ENCODE data around the gene DNAJC27.

DNAJC27 gene

GRCh38 chr2:24920809-24921441 is 50.8 kb downstream of the DNAJC27 start:
- FAIRE-seq (peak; percentile 57), DNase-seq (ENCODE audit: insufficient read length, low spot score) (no peak)
- TF ChIP-seq SPI1 (IDR thresholded peaks at IDR 0.05; ENCODE audit: low read depth, low read length) (no peak), POLR2AphosphoS5 (IDR thresholded peaks at IDR 0.05; ENCODE audit: low read depth, low read length) (no peak), PAX5 (IDR thresholded peaks at IDR 0.05; ENCODE audit: insufficient read depth, low read length, severe bottlenecking) (no peak), POU2F2 (IDR thresholded peaks at IDR 0.05; ENCODE audit: low read depth, low read length) (no peak), TAF1 (IDR thresholded peaks at IDR 0.05; ENCODE audit: low read depth, low read length) (no peak), POLR2A (IDR thresholded peaks at IDR 0.05; ENCODE audit: low read depth, low read length) (no peak)

DNA sequence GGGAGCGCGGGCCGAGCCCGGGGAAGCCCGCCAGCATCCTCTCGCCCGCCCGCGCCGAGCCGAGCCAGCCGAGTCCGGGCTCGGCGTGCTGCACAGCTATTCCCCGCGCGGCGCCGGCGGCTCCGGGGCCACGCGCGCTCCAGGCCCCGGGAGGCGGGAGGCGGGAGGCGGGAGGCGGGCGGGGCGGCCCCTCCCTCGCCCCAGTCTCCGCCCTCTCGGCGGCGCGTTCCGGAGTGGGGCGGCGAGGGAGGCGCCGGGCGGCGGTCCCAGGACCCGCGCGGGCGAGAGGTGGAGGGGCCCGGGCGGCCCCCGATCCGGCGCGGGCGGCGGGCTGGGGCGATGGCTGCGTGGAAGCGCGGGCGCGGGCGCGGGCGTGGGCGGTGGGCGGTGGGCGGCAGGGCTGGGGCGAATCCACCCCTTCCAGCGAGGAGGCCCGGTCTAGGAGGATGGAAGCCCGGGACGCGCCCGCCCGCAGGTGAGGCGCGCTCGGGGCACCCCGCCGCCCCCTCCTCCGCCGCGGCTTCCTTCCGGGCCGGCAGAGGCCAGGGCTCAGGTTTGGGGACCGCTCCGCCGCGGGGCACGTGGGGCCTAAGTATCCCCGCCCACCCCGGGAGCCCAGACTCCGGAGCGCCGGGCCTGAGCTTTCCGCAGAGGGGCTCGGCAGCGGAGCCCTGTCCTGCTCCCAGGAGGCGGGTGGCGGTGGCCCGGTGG is 51.5 kb downstream of the DNAJC27 start, which contains the start of gene ADCY3:
Gene ADCY3 (minus strand): TSS at position 140 of the 711 bp plus-strand sequence. CDS start 1,250 bp downstream, outside the sequence.
- peak; percentile 64 for FAIRE-seq
- peak; percentile 84 for DNase-seq (ENCODE audit: insufficient read length, low spot score)
- TF ChIP-seq POLR2AphosphoS5 (IDR thresholded peaks at IDR 0.05; ENCODE audit: low read depth, low read length) = no peak
- no peak for TF ChIP-seq TAF1 (IDR thresholded peaks at IDR 0.05; ENCODE audit: low read depth, low read length)
- TF ChIP-seq POLR2A (IDR thresholded peaks at IDR 0.05; ENCODE audit: low read depth, low read length) = no peak
- TF ChIP-seq POU2F2 (IDR thresholded peaks at IDR 0.05; ENCODE audit: low read depth, low read length) = no peak
- TF ChIP-seq PAX5 (IDR thresholded peaks at IDR 0.05; ENCODE audit: insufficient read depth, low read length, severe bottlenecking) = no peak
- TF ChIP-seq SPI1 (IDR thresholded peaks at IDR 0.05; ENCODE audit: low read depth, low read length) = no peak

GRCh38 chr2:24919506-24920097 is 52.2 kb downstream of the DNAJC27 start:
- DNase-seq (ENCODE audit: insufficient read length, low spot score) (peak; percentile 60), FAIRE-seq (no peak)
- TF ChIP-seq PAX5 (IDR thresholded peaks at IDR 0.05; ENCODE audit: insufficient read depth, low read length, severe bottlenecking) = no peak
- TF ChIP-seq SPI1 (IDR thresholded peaks at IDR 0.05; ENCODE audit: low read depth, low read length) = no peak

DNA sequence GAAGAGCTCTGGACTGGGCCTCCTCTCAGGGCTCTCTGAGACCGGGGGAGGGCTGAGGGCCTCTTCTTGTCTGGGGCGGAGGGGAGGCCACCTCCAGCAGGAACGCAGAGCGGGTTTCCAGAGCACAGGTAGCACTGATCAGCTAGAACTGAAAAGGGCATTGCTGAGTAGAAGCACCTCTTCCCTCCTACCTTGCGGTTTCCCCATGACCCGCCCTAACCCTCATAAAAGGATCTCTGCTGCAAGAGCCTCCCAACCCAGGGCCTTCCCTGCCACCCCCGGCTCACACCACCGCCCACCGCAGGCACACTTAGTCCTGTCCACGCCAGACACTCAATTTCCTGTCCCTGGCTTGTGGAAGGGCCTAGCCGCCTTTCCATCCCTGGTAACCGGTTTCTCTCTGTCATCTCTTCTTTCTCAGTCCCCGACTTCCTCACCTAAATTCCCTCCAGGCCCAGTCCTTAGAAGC is 52.7 kb downstream of the DNAJC27 start:
- FAIRE-seq (peak; percentile 62), DNase-seq (ENCODE audit: insufficient read length, low spot score) (peak; percentile 67)
- TF ChIP-seq POLR2AphosphoS5 (IDR thresholded peaks at IDR 0.05; ENCODE audit: low read depth, low read length) (no peak), TAF1 (IDR thresholded peaks at IDR 0.05; ENCODE audit: low read depth, low read length) (no peak), POLR2A (IDR thresholded peaks at IDR 0.05; ENCODE audit: low read depth, low read length) (no peak), PAX5 (IDR thresholded peaks at IDR 0.05; ENCODE audit: insufficient read depth, low read length, severe bottlenecking) (no peak), SPI1 (IDR thresholded peaks at IDR 0.05; ENCODE audit: low read depth, low read length) (no peak), POU2F2 (IDR thresholded peaks at IDR 0.05; ENCODE audit: low read depth, low read length) (no peak)

DNA sequence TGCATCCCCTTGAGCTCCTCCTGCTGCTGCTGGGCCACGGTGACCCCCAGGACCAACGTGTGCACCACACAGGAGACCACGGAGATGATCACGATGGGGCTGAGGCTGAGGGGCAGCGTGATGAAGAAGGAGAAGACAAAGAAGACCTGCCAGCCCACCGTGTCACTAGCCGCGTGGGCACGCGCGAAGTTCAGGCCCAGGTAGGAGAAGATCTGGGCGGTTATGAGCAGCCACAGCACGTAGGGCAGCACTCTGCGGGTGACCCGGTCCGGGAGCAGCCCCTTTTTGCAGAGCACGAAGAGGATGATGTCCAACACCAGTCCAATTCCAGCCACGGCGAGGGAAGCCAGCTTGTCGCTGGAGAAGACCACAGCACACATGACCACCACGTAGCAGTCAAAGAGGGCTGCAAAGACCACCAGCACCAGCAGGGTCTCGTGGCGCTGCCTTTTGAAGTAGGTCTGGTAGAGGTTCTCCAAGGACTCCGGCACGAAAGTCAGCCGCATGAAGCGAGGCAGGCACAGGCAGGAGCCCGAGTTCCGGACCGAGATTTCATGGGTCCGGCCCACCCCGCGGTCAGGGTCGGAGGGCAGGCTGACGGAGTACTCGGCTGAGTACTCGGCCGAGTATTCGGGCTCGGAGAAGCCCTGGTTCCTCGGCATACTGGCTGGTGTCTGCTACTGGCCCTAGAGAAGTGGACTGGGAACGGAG is 53.3 kb downstream of the DNAJC27 start:
- DNase-seq (ENCODE audit: insufficient read length, low spot score) (no peak), FAIRE-seq (no peak)
- TF ChIP-seq TAF1 (IDR thresholded peaks at IDR 0.05; ENCODE audit: low read depth, low read length) (no peak), POLR2A (IDR thresholded peaks at IDR 0.05; ENCODE audit: low read depth, low read length) (no peak), POU2F2 (IDR thresholded peaks at IDR 0.05; ENCODE audit: low read depth, low read length) (no peak), PAX5 (IDR thresholded peaks at IDR 0.05; ENCODE audit: insufficient read depth, low read length, severe bottlenecking) (no peak), POLR2AphosphoS5 (IDR thresholded peaks at IDR 0.05; ENCODE audit: low read depth, low read length) (no peak), SPI1 (IDR thresholded peaks at IDR 0.05; ENCODE audit: low read depth, low read length) (no peak)

DNA sequence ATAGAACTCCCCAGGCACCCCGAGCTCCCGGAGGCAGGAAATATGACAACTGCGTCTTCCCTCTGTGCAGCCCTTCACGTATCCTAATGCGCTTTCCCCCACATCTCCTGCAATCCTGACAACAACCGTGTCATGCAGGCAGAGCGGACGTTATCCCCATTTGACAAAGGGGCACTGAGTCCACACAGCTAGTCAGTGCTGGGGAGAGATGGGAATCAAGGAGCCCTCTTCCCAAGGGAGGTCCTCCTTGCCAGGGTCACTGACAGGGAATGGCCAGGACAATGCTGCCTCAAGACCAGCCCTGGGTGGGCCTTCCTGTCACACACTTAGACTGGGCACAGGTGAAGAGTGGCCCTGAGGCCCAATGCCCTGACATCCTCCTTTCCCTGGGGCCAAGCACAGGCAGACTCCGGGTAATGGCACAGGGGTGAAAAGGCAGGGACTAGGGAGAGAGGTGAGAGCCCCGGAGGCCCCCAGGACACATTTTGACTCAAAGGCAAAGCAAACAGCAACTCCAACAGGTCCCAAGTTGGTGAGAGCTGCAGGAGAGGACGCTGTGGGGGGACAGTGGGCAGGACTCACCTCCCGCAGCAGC is 53.9 kb downstream of the DNAJC27 start:
- no peak for FAIRE-seq
- TF ChIP-seq POLR2A (IDR thresholded peaks at IDR 0.05; ENCODE audit: low read depth, low read length) = no peak
- no peak for TF ChIP-seq POLR2AphosphoS5 (IDR thresholded peaks at IDR 0.05; ENCODE audit: low read depth, low read length)
- no peak for TF ChIP-seq POU2F2 (IDR thresholded peaks at IDR 0.05; ENCODE audit: low read depth, low read length)
- no peak for TF ChIP-seq PAX5 (IDR thresholded peaks at IDR 0.05; ENCODE audit: insufficient read depth, low read length, severe bottlenecking)
- TF ChIP-seq SPI1 (IDR thresholded peaks at IDR 0.05; ENCODE audit: low read depth, low read length) = no peak
- no peak for TF ChIP-seq TAF1 (IDR thresholded peaks at IDR 0.05; ENCODE audit: low read depth, low read length)
- DNase-seq (ENCODE audit: insufficient read length, low spot score) = no peak

- FAIRE-seq (peak; percentile 91), DNase-seq (ENCODE audit: insufficient read length, low spot score) (peak; percentile 41)
- TF ChIP-seq POU2F2 (IDR thresholded peaks at IDR 0.05; ENCODE audit: low read depth, low read length) = no peak
- no peak for TF ChIP-seq TAF1 (IDR thresholded peaks at IDR 0.05; ENCODE audit: low read depth, low read length)
These were observed 54.7 kb downstream of the DNAJC27 start for GRCh38 chr2:24917086-24917485.

- TF ChIP-seq POLR2AphosphoS5 (IDR thresholded peaks at IDR 0.05; ENCODE audit: low read depth, low read length) (no peak), TAF1 (IDR thresholded peaks at IDR 0.05; ENCODE audit: low read depth, low read length) (no peak), POLR2A (IDR thresholded peaks at IDR 0.05; ENCODE audit: low read depth, low read length) (no peak), PAX5 (IDR thresholded peaks at IDR 0.05; ENCODE audit: insufficient read depth, low read length, severe bottlenecking) (no peak), SPI1 (IDR thresholded peaks at IDR 0.05; ENCODE audit: low read depth, low read length) (no peak), POU2F2 (IDR thresholded peaks at IDR 0.05; ENCODE audit: low read depth, low read length) (no peak)
- FAIRE-seq (no peak), DNase-seq (ENCODE audit: insufficient read length, low spot score) (no peak)
These were observed 56.0 kb downstream of the DNAJC27 start for GRCh38 chr2:24915796-24916195.

GRCh38 chr2:24915175-24915574 is 56.6 kb downstream of the DNAJC27 start:
- no peak for FAIRE-seq
- no peak for DNase-seq (ENCODE audit: insufficient read length, low spot score)
- TF ChIP-seq POU2F2 (IDR thresholded peaks at IDR 0.05; ENCODE audit: low read depth, low read length) (no peak), POLR2AphosphoS5 (IDR thresholded peaks at IDR 0.05; ENCODE audit: low read depth, low read length) (no peak), PAX5 (IDR thresholded peaks at IDR 0.05; ENCODE audit: insufficient read depth, low read length, severe bottlenecking) (no peak), POLR2A (IDR thresholded peaks at IDR 0.05; ENCODE audit: low read depth, low read length) (no peak), TAF1 (IDR thresholded peaks at IDR 0.05; ENCODE audit: low read depth, low read length) (no peak), SPI1 (IDR thresholded peaks at IDR 0.05; ENCODE audit: low read depth, low read length) (no peak)
